Left ventricle myocardium inferior (tissue), 1 donor: ENCODE results near the gene CEBPA. TPM values are rescaled to one million over a fixed set of nuclear protein-coding genes. Genes with fewer than 3 reads are reported as not detected.

ENCODE experiments used
- DNase-seq: peaks from one replicate; pipeline ENCODE4 v3.0.0-alpha.2; 2020
- H3K27ac ChIP-seq: fragments of 200-600 bp; replicated peaks from 2 replicates; pipeline ENCODE4 v1.8.0; 2021
- H3K27me3 ChIP-seq: fragments of 200-600 bp; 2 replicates; pipeline ENCODE4 v1.8.0; 2021; ENCODE audit warnings: low read depth
- H3K36me3 ChIP-seq: fragments of 200-600 bp; 2 replicates; pipeline ENCODE4 v1.8.0; 2021
- H3K4me1 ChIP-seq: fragments of 200-600 bp; 2 replicates; pipeline ENCODE4 v1.8.0; 2021
- H3K4me3 ChIP-seq: fragments of 200-600 bp; 2 replicates; pipeline ENCODE4 v1.8.0; 2021; ENCODE audit warnings: mild to moderate bottlenecking, moderate library complexity
- H3K9me3 ChIP-seq: fragments of 200-600 bp; replicated peaks from 2 replicates; pipeline ENCODE4 v1.8.0; 2021
- CTCF ChIP-seq: fragments of 200-600 bp; IDR thresholded peaks from 2 replicates; pipeline ENCODE4 v1.8.0; 2021; ENCODE audit warnings: antibody characterized with exemption, mild to moderate bottlenecking, borderline replicate concordance
- intact Hi-C: fragments of 100-400 bp; cut with micrococcal nuclease; formaldehyde crosslinking; loops from one replicate; pipeline ENCODE4 v1.11.0; 2022
- total RNA-seq: library from RNA; stranded (reverse); fragmentation: NEBNext Ultra II Directional; extraction: Animal tissue kit (Norgen Biotek cat#: 25700); gene quantifications from one replicate; pipeline ENCODE4 v1.2.1, GENCODE V29; 2021
- donor health status: DM: no; HTN: yes; CAD: no; lungs with severe emphysema.

The CEBPA gene
- total RNA-seq, 1 donor from 2014 or later, result 1.7 TPM

DNA sequence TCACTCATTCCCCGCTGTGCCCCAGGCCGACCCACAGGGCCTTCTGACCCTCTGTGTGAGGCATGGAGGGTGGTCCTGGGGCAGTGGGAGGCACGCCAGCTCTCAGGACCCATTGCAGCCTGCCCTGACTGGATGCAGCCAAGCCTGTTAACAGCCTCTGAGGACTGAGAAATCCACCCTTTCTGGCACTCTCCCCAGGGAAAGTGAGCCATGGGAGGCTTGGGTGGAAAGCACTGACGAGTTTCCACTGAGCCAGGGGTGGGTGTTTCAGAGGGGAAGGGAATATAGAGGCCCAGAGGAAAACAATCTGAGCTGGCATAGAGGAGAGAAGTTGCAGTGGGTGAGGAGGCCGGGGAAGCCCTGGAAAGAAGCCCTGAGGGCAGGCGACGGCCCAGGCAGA is 46.1 kb downstream of the CEBPA start:
- Histone ChIP-seq H3K4me3 (no peak overlapping the region), H3K27me3 (peaks cover 61% of the 10 kb centered on the region), H3K9me3 (peaks cover 18% of the 10 kb centered on the region), H3K36me3 (no peaks in the 10 kb centered on the region), H3K4me1 (no peaks in the 10 kb centered on the region), H3K27ac (no peak overlapping the region)
- intact Hi-C loops, result no loop called here
- no peak for TF ChIP-seq CTCF
- no peak for DNase-seq

DNA sequence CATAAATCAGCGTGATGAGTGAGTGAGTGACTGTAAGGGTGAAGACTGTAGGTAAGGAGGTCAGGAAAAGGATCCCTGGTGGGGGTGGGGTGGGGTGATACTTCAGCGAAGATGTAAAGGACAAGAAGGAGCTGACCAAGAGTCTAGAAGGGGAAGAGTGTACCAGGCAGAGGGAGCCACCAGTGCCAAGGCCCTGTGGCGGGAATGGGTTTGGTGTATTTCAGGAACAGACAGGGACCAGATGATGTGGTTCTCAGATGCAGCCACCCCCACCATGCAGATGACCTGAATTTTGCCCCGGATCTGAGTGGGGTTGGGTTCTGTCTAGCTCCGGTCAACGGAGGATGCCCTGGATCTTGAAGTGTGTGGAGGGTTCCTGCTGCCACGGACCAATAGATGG is 46.6 kb downstream of the CEBPA start:
- H3K4me3 ChIP-seq, result no peak overlapping the region
- no peak for TF ChIP-seq CTCF
- no peak for DNase-seq
- no peaks in the 10 kb centered on the region for H3K4me1 ChIP-seq
- intact Hi-C loops, result no loop called here
- H3K9me3 ChIP-seq, result peaks cover 18% of the 10 kb centered on the region
- H3K36me3 ChIP-seq, result no peaks in the 10 kb centered on the region
- peaks cover 63% of the 10 kb centered on the region for H3K27me3 ChIP-seq
- H3K27ac ChIP-seq, result no peak overlapping the region

GRCh38 chr19:33254245-33254824 is 48.0 kb downstream of the CEBPA start:
- Histone ChIP-seq H3K27ac (no peak overlapping the region), H3K27me3 (peaks cover 52% of the 10 kb centered on the region), H3K4me3 (no peak overlapping the region), H3K9me3 (peaks cover 18% of the 10 kb centered on the region), H3K36me3 (no peaks in the 10 kb centered on the region), H3K4me1 (no peaks in the 10 kb centered on the region)
- no peak for DNase-seq
- TF ChIP-seq CTCF, result no peak
- intact Hi-C loops, result no loop called here

- Histone ChIP-seq H3K27me3 (peaks cover 50% of the 10 kb centered on the region), H3K27ac (no peak overlapping the region), H3K4me3 (no peak overlapping the region), H3K36me3 (no peaks in the 10 kb centered on the region), H3K4me1 (no peaks in the 10 kb centered on the region), H3K9me3 (peaks cover 9% of the 10 kb centered on the region)
- intact Hi-C loops, result no loop called here
- TF ChIP-seq CTCF, result no peak
- DNase-seq, result no peak
Measured at GRCh38 chr19:33252971-33253370, 49.4 kb downstream of the CEBPA start.

DNA sequence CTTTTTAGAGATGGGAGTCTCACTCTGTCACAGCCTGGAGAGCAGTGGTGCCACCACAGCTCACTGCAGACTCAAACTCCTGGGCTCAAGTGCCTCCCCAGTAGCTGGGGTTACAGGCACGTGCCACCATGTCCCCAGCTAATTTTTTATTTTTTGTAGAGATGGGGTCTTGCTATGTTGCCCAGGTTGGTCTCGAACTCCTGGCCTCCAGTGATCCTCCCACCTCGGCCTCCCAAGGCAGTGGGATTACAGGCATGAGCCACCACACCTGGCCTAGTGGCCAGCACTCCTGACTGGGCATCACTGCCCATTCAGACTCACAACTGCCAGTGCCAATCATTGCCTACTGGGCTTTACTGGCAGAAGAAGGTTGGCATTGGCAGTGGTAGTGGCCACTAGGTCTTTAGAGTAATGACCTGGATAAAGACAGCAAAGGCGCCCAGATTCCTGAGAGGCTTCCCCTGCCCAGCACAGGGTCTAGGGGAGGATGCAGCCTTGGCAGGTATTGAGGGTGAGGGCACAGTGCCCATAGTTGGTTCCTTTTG is 49.8 kb downstream of the CEBPA start:
- no peak overlapping the region for H3K27ac ChIP-seq
- DNase-seq, result no peak
- no peak overlapping the region for H3K4me3 ChIP-seq
- intact Hi-C loops, result no loop called here
- no peaks in the 10 kb centered on the region for H3K36me3 ChIP-seq
- TF ChIP-seq CTCF, result no peak
- peaks cover 50% of the 10 kb centered on the region for H3K27me3 ChIP-seq
- H3K9me3 ChIP-seq, result peaks cover 4% of the 10 kb centered on the region
- H3K4me1 ChIP-seq, result no peaks in the 10 kb centered on the region
